Measurements from ENCODE around the gene TGDS. TPM values are rescaled to one million over a fixed set of nuclear protein-coding genes. Genes with fewer than 3 reads are reported as not detected.
"Not testable (repeated sequence)": the region's sequence is repeated elsewhere in the genome, so short reads cannot be mapped to it uniquely, and the experiment has no call there.

The TGDS gene
- total RNA-seq, 3 donors from 2014 or later (not counting 1 experiment from before 2014, with no cell fraction given): 6.9 to 9.0 (median 7.7) TPM

GRCh38 chr13:94534166-94534565 is 61.8 kb downstream of the TGDS start:
- intact Hi-C loops (cut with micrococcal nuclease): no loop called here
- no peaks in the 10 kb centered on the region for H3K36me3 Mint-ChIP-seq
- WGBS (ENCODE audit: insufficient coverage): 89% methylated on average over 1 of the region's 1 CpG

GRCh38 chr13:94532278-94532677 is 63.7 kb downstream of the TGDS start:
- H3K4me1 Mint-ChIP-seq; H3K27me3 ChIP-seq (ENCODE audit: control insufficient read depth, insufficient read depth, low read length); DNase-seq; H3K27ac Mint-ChIP-seq; H3K4me1 ChIP-seq (ENCODE audit: control insufficient read depth, insufficient read depth, low read length); H3K9me3 Mint-ChIP-seq; H3K4me3 ChIP-seq (ENCODE audit: low read length); H3K9me3 ChIP-seq (ENCODE audit: control insufficient read depth, insufficient read depth, low read length); intact Hi-C loops (cut with micrococcal nuclease); H3K4me3 Mint-ChIP-seq; H3K27ac ChIP-seq (ENCODE audit: low read length); H3K36me3 ChIP-seq (ENCODE audit: control insufficient read depth, insufficient read depth, low read length); H3K36me3 Mint-ChIP-seq; ATAC-seq: not testable (repeated sequence)
- WGBS (ENCODE audit: insufficient coverage): 100% methylated on average over 1 of the region's 2 CpGs
- peaks cover 11 to 14% of the 10 kb centered on the region in 2 donors for H3K27me3 Mint-ChIP-seq (ENCODE audit: low read depth in 2 of 2)

More at GRCh38 chr13:94534166-94534565, 61.8 kb downstream of the TGDS start:
- Histone ChIP-seq H3K27ac (ENCODE audit: low read length) (no peak overlapping the region), H3K4me1 (ENCODE audit: control insufficient read depth, insufficient read depth, low read length) (no peaks in the 10 kb centered on the region), H3K27me3 (ENCODE audit: control insufficient read depth, insufficient read depth, low read length) (no peaks in the 10 kb centered on the region), H3K36me3 (ENCODE audit: control insufficient read depth, insufficient read depth, low read length) (no peaks in the 10 kb centered on the region), H3K4me3 (ENCODE audit: low read length) (no peak overlapping the region), H3K9me3 (ENCODE audit: control insufficient read depth, insufficient read depth, low read length) (no peaks in the 10 kb centered on the region)
- Mint-ChIP-seq H3K9me3 (no peaks in the 10 kb centered on the region), H3K27ac (no peak overlapping the region), H3K4me1 (no peaks in the 10 kb centered on the region), H3K4me3 (no peak overlapping the region), H3K27me3 (ENCODE audit: low read depth in 2 of 2) (peaks cover 14 to 18% of the 10 kb centered on the region in 2 donors)
- TF ChIP-seq CTCF (IDR thresholded peaks at IDR 0.05): no peak
- no peak for DNase-seq
- ATAC-seq: no peak

- H3K4me1 ChIP-seq (ENCODE audit: control insufficient read depth, insufficient read depth, low read length); H3K9me3 Mint-ChIP-seq; H3K27ac ChIP-seq (ENCODE audit: low read length); H3K9me3 ChIP-seq (ENCODE audit: control insufficient read depth, insufficient read depth, low read length); H3K27me3 ChIP-seq (ENCODE audit: control insufficient read depth, insufficient read depth, low read length); H3K4me3 Mint-ChIP-seq; ATAC-seq; DNase-seq; H3K4me1 Mint-ChIP-seq; H3K36me3 ChIP-seq (ENCODE audit: control insufficient read depth, insufficient read depth, low read length); intact Hi-C loops (cut with micrococcal nuclease); H3K4me3 ChIP-seq (ENCODE audit: low read length); H3K27ac Mint-ChIP-seq; H3K36me3 Mint-ChIP-seq: not testable (repeated sequence)
- 77% methylated on average over 7 of the region's 7 CpGs for WGBS (ENCODE audit: insufficient coverage)
- peaks cover 8 to 14% of the 10 kb centered on the region in 2 donors for H3K27me3 Mint-ChIP-seq (ENCODE audit: low read depth in 2 of 2)
Observed at GRCh38 chr13:94526956-94527355, 69.0 kb downstream of the TGDS start.

GRCh38 chr13:94525781-94526180 is 70.2 kb downstream of the TGDS start:
- Histone ChIP-seq H3K27ac (ENCODE audit: low read length) (no peak overlapping the region), H3K4me3 (ENCODE audit: low read length) (no peak overlapping the region), H3K36me3 (ENCODE audit: control insufficient read depth, insufficient read depth, low read length) (no peaks in the 10 kb centered on the region), H3K4me1 (ENCODE audit: control insufficient read depth, insufficient read depth, low read length) (no peaks in the 10 kb centered on the region), H3K9me3 (ENCODE audit: control insufficient read depth, insufficient read depth, low read length) (no peaks in the 10 kb centered on the region), H3K27me3 (ENCODE audit: control insufficient read depth, insufficient read depth, low read length) (no peaks in the 10 kb centered on the region)
- peaks cover 0 to 3% of the 10 kb centered on the region in 2 donors for H3K9me3 Mint-ChIP-seq
- WGBS (ENCODE audit: insufficient coverage): 88% methylated on average over 2 of the region's 2 CpGs
- H3K27ac Mint-ChIP-seq: no peak overlapping the region
- H3K4me1 Mint-ChIP-seq: no peaks in the 10 kb centered on the region
- intact Hi-C loops (cut with micrococcal nuclease): no loop called here
- no peak for DNase-seq
- no peak overlapping the region for H3K4me3 Mint-ChIP-seq
- peaks cover 8 to 14% of the 10 kb centered on the region in 2 donors for H3K27me3 Mint-ChIP-seq (ENCODE audit: low read depth in 2 of 2)
- ATAC-seq: no peak
- no peak for TF ChIP-seq CTCF (IDR thresholded peaks at IDR 0.05)
- no peaks in the 10 kb centered on the region for H3K36me3 Mint-ChIP-seq

Data from natural killer cell (primary cell).